ENCODE measurements around the gene WNT3A.

- TF ChIP-seq CTCF (IDR thresholded peaks at IDR 0.05) (no peak), POLR2A (IDR thresholded peaks at IDR 0.05) (no peak)
Observed at GRCh38 chr1:228108055-228108690, 101.4 kb downstream of the WNT3A start.
